ENCODE results near the gene OPRD1. TPM values are rescaled to one million over a fixed set of nuclear protein-coding genes. Genes with fewer than 3 reads are reported as not detected.
"Not testable (repeated sequence)": the region's sequence is repeated elsewhere in the genome, so short reads cannot be mapped to it uniquely, and the experiment has no call there.

The OPRD1 gene
- total and polyA plus RNA-seq, 4 donors = 0.01 TPM; not detected in 3

DNA sequence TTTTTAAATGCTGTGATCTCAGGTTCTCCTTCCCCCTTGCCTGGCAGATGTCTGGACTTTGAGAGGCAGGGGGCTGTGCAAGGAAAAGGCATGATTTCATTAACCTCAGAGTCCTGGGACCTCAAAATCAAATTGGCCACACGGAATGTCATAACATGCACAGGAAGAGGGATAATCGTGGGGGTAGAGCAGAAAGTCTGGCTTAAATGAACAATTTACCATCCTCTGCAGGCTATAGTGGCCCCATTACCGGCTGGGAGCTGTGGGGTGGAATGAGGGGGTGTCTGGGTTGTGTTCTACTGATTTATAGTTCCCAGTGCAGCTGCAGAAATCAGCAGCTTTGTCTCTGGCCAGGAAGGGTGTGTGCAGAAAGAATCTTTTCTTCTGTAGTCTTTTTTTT is 10.8 kb downstream of the OPRD1 start:
- no peak for DNase-seq (ENCODE audit: low spot score)
- TF ChIP-seq REST (IDR thresholded peaks at IDR 0.05) (no peak), TAF1 (conservative IDR thresholded peaks at IDR 0.05) (no peak), FOXA1 (IDR thresholded peaks at IDR 0.05) (no peak), SP1 (IDR thresholded peaks at IDR 0.05) (no peak)
- TF ChIP-seq, protein P1, sequence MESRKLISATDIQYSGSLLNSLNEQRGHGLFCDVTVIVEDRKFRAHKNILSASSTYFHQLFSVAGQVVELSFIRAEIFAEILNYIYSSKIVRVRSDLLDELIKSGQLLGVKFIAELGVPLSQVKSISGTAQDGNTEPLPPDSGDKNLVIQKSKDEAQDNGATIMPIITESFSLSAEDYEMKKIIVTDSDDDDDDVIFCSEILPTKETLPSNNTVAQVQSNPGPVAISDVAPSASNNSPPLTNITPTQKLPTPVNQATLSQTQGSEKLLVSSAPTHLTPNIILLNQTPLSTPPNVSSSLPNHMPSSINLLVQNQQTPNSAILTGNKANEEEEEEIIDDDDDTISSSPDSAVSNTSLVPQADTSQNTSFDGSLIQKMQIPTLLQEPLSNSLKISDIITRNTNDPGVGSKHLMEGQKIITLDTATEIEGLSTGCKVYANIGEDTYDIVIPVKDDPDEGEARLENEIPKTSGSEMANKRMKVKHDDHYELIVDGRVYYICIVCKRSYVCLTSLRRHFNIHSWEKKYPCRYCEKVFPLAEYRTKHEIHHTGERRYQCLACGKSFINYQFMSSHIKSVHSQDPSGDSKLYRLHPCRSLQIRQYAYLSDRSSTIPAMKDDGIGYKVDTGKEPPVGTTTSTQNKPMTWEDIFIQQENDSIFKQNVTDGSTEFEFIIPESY (IDR thresholded peaks at IDR 0.05) = no peak
- H3K9ac ChIP-seq (ENCODE audit: low read depth in 1 of 2, low read length in 2 of 2) = no peak overlapping the region
- no peaks in the 10 kb centered on the region for H3K4me1 ChIP-seq (ENCODE audit: control insufficient read depth in 4 of 4, insufficient read depth in 4 of 4, low read length in 3 of 4)
- H3K27ac ChIP-seq (ENCODE audit: low read depth in 1 of 2, low read length in 2 of 2) = no peak overlapping the region
- no peaks in the 10 kb centered on the region for H3K9me3 ChIP-seq (ENCODE audit: control insufficient read depth in 4 of 4, low read length in 3 of 4)
- no peaks in the 10 kb centered on the region for H3K36me3 ChIP-seq (ENCODE audit: control insufficient read depth in 4 of 4, insufficient read depth in 3 of 4, low read depth in 1 of 4, low read length in 3 of 4)
- H3K4me3 ChIP-seq (ENCODE audit: low read depth in 1 of 3, low read length in 3 of 3) = no peak overlapping the region
- 60% methylated on average over 3 of the region's 3 CpGs for WGBS
- no peaks in the 10 kb centered on the region for H3K27me3 ChIP-seq (ENCODE audit: control insufficient read depth in 4 of 4, insufficient read depth in 4 of 4, low read length in 3 of 4)

DNA sequence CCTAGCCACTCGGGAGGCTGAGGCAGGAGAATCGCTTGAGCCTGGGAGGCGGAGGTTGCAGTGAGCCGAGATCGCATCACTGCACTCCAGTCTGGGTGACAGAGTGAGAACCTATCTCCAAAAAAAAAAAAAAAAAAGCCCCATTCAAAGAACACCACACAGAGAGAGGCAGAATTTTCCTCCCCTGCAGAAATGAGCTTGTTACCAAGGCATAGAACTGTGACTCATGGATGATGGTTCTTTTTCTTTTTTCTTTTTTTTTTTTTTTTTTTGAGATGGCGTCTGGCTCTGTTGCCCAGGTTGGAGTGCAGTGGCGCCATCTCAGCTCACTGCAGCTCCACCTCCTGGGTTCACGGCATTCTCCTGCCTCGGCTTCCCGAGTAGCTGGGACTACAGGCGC is 12.1 kb downstream of the OPRD1 start:
- H3K27me3 ChIP-seq (ENCODE audit: control insufficient read depth in 4 of 4, insufficient read depth in 4 of 4, low read length in 3 of 4); DNase-seq (ENCODE audit: low spot score); H3K36me3 ChIP-seq (ENCODE audit: control insufficient read depth in 4 of 4, insufficient read depth in 3 of 4, low read depth in 1 of 4, low read length in 3 of 4); H3K4me1 ChIP-seq (ENCODE audit: control insufficient read depth in 4 of 4, insufficient read depth in 4 of 4, low read length in 3 of 4); H3K9me3 ChIP-seq (ENCODE audit: control insufficient read depth in 4 of 4, low read length in 3 of 4); H3K4me3 ChIP-seq (ENCODE audit: low read depth in 1 of 3, low read length in 3 of 3); H3K9ac ChIP-seq (ENCODE audit: low read depth in 1 of 2, low read length in 2 of 2); H3K27ac ChIP-seq (ENCODE audit: low read depth in 1 of 2, low read length in 2 of 2): not testable (repeated sequence)
- 92% methylated on average over 11 of the region's 11 CpGs for WGBS

- not testable (repeated sequence) for H3K36me3 ChIP-seq (ENCODE audit: control insufficient read depth in 4 of 4, insufficient read depth in 3 of 4, low read depth in 1 of 4, low read length in 3 of 4); H3K4me3 ChIP-seq (ENCODE audit: low read depth in 1 of 3, low read length in 3 of 3); DNase-seq (ENCODE audit: low spot score); H3K9ac ChIP-seq (ENCODE audit: low read depth in 1 of 2, low read length in 2 of 2); H3K27me3 ChIP-seq (ENCODE audit: control insufficient read depth in 4 of 4, insufficient read depth in 4 of 4, low read length in 3 of 4); H3K27ac ChIP-seq (ENCODE audit: low read depth in 1 of 2, low read length in 2 of 2); H3K9me3 ChIP-seq (ENCODE audit: control insufficient read depth in 4 of 4, low read length in 3 of 4); H3K4me1 ChIP-seq (ENCODE audit: control insufficient read depth in 4 of 4, insufficient read depth in 4 of 4, low read length in 3 of 4)
- 72% methylated on average over 11 of the region's 11 CpGs for WGBS
Observed at GRCh38 chr1:28828227-28828858, 16.4 kb downstream of the OPRD1 start.

- WGBS = 91% methylated on average over 2 of the region's 2 CpGs
- no peak for DNase-seq (ENCODE audit: low spot score)
- H3K36me3 ChIP-seq (ENCODE audit: control insufficient read depth in 4 of 4, insufficient read depth in 3 of 4, low read depth in 1 of 4, low read length in 3 of 4) = no peaks in the 10 kb centered on the region
- TF ChIP-seq HNF4G (IDR thresholded peaks at IDR 0.05) = no peak
- no peak for TF ChIP-seq YY1 (IDR thresholded peaks at IDR 0.05)
- TF ChIP-seq JUND (IDR thresholded peaks at IDR 0.05) = no peak
- TF ChIP-seq REST (IDR thresholded peaks at IDR 0.05) = no peak
- no peak for TF ChIP-seq RXRA (IDR thresholded peaks at IDR 0.05)
- TF ChIP-seq, protein P2, sequence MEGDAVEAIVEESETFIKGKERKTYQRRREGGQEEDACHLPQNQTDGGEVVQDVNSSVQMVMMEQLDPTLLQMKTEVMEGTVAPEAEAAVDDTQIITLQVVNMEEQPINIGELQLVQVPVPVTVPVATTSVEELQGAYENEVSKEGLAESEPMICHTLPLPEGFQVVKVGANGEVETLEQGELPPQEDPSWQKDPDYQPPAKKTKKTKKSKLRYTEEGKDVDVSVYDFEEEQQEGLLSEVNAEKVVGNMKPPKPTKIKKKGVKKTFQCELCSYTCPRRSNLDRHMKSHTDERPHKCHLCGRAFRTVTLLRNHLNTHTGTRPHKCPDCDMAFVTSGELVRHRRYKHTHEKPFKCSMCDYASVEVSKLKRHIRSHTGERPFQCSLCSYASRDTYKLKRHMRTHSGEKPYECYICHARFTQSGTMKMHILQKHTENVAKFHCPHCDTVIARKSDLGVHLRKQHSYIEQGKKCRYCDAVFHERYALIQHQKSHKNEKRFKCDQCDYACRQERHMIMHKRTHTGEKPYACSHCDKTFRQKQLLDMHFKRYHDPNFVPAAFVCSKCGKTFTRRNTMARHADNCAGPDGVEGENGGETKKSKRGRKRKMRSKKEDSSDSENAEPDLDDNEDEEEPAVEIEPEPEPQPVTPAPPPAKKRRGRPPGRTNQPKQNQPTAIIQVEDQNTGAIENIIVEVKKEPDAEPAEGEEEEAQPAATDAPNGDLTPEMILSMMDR (IDR thresholded peaks at IDR 0.05; ENCODE audit: low read depth, low read length, missing input control) = no peak
- TF ChIP-seq, protein P3, sequence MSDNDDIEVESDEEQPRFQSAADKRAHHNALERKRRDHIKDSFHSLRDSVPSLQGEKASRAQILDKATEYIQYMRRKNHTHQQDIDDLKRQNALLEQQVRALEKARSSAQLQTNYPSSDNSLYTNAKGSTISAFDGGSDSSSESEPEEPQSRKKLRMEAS (IDR thresholded peaks at IDR 0.05) = no peak
Observed at GRCh38 chr1:28830814-28831213, 18.8 kb downstream of the OPRD1 start.

More at GRCh38 chr1:28830814-28831213, 18.8 kb downstream of the OPRD1 start:
- H3K9ac ChIP-seq (ENCODE audit: low read depth in 1 of 2, low read length in 2 of 2) = no peak overlapping the region
- no peaks in the 10 kb centered on the region for H3K9me3 ChIP-seq (ENCODE audit: control insufficient read depth in 4 of 4, low read length in 3 of 4)
- no peak overlapping the region for H3K4me3 ChIP-seq (ENCODE audit: low read depth in 1 of 3, low read length in 3 of 3)
- no peaks in the 10 kb centered on the region for H3K4me1 ChIP-seq (ENCODE audit: control insufficient read depth in 4 of 4, insufficient read depth in 4 of 4, low read length in 3 of 4)
- H3K27me3 ChIP-seq (ENCODE audit: control insufficient read depth in 4 of 4, insufficient read depth in 4 of 4, low read length in 3 of 4) = no peaks in the 10 kb centered on the region
- H3K27ac ChIP-seq (ENCODE audit: low read depth in 1 of 2, low read length in 2 of 2) = no peak overlapping the region
